Ascending aorta (tissue), 2 donors: ENCODE measurements around the gene COL26A1. TPM values are rescaled to one million over a fixed set of nuclear protein-coding genes. Genes with fewer than 3 reads are reported as not detected.
"Not testable (repeated sequence)": the region's sequence is repeated elsewhere in the genome, so short reads cannot be mapped to it uniquely, and the experiment has no call there.

ENCODE experiments used
- DNase-seq, 2 donors: peaks; one replicate each; pipeline ENCODE4 v3.0.0-alpha.2; 2019; ENCODE audit warnings: low spot score in 2 of 2
- H3K27ac ChIP-seq, 2 donors: fragments of 200-600 bp; sonication (generic); one replicate each; pipeline ENCODE4 v1.5.1; 2016 to 2017; ENCODE audit warnings: mild to moderate bottlenecking in 1 of 2
- H3K27me3 ChIP-seq: fragments of 200-600 bp; sonication (generic); one replicate; pipeline ENCODE4 v1.5.1; 2017
- H3K36me3 ChIP-seq, 2 donors: fragments of 200-600 bp; sonication (generic); one replicate each; pipeline ENCODE4 v1.5.1; 2016
- H3K4me1 ChIP-seq, 2 donors: fragments of 200-600 bp; sonication (generic); one replicate each; pipeline ENCODE4 v1.5.1; 2016 to 2017; ENCODE audit warnings: mild to moderate bottlenecking in 1 of 2
- H3K4me3 ChIP-seq, 2 donors: fragments of 200-600 bp; sonication (generic); one replicate each; pipeline ENCODE4 v1.5.1; 2016 to 2017; ENCODE audit warnings: mild to moderate bottlenecking in 1 of 2
- H3K9me3 ChIP-seq, 2 donors: fragments of 200-600 bp; sonication (generic); one replicate each; pipeline ENCODE4 v1.5.1; 2016
- intact Hi-C: fragments of 100-400 bp; cut with DNase I; formaldehyde crosslinking; loops from one replicate; pipeline ENCODE4 v1.15.1; 2023
- total RNA-seq: library from RNA; depleted of rRNA; stranded (reverse); fragments of >200 nt; gene quantifications from one replicate; pipeline ENCODE4 v1.1.0, GENCODE V29; 2016
- TF ChIP-seq, protein P1 (sequence below), 3 experiments: fragments of 200-600 bp in 2 of 3; fragments of 450-650 bp in 1 of 3; sonication (generic) in 2 of 3; IDR thresholded peaks; one replicate each; pipeline ENCODE4 v1.5.1; 2016 to 2019; ENCODE audit warnings: antibody characterized with exemption in 3 of 3, mild to moderate bottlenecking in 1 of 3, moderate library complexity in 1 of 3

COL26A1 gene
- total RNA-seq, 1 donor from 2014 or later: not detected

DNA sequence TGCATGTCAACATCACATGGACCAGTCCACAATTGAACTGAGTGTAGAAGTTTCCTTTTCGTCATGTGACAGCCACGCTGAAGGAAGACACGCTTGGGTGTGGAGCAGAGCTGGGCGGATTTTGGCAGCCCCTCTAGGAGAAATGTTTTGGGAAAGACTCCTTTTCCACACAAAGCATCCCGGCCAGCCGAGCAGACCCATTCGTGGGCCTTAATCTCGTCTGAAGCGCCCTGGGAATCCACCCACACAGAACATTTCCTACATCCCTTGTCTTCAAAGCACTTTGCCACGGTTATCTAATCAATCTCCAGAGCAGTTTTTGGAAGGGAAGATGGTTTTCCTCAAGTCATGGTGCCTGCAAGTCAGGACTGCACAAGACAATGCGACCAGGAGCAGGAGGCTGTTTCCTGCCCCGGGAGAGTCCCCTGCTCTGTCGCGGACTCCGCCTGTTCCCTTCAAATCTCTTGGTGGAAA lies 32.6 kb upstream of the COL26A1 start:
- TF ChIP-seq, protein P1, sequence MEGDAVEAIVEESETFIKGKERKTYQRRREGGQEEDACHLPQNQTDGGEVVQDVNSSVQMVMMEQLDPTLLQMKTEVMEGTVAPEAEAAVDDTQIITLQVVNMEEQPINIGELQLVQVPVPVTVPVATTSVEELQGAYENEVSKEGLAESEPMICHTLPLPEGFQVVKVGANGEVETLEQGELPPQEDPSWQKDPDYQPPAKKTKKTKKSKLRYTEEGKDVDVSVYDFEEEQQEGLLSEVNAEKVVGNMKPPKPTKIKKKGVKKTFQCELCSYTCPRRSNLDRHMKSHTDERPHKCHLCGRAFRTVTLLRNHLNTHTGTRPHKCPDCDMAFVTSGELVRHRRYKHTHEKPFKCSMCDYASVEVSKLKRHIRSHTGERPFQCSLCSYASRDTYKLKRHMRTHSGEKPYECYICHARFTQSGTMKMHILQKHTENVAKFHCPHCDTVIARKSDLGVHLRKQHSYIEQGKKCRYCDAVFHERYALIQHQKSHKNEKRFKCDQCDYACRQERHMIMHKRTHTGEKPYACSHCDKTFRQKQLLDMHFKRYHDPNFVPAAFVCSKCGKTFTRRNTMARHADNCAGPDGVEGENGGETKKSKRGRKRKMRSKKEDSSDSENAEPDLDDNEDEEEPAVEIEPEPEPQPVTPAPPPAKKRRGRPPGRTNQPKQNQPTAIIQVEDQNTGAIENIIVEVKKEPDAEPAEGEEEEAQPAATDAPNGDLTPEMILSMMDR (IDR thresholded peaks at IDR 0.05): no peak
- Histone ChIP-seq H3K27me3 (no peaks in the 10 kb centered on the region), H3K36me3 (no peaks in the 10 kb centered on the region), H3K4me1 (no peaks in the 10 kb centered on the region), H3K27ac (no peak overlapping the region), H3K9me3 (no peaks in the 10 kb centered on the region), H3K4me3 (no peak overlapping the region)
- no peak for DNase-seq
- intact Hi-C loops: no loop called here

DNA sequence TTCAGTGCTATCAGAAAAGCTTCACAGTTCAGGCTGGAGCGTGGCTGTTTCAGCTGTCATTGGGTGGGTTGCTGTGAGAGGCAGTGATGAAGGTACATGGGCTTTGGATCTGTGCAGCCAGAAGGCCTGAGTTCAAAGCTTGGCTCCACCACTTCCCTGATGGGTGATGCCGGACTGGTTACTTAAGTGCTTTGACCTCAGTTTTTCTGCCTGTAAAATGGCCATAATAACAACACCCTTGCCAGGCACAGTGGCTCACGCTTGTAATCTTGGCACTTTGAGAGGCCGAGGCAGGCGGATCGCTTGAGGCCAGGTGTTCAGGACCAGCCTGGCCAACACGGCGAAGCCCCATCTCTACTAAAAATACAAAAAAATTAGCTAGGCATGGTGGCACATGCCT lies 30.6 kb upstream of the COL26A1 start:
- Histone ChIP-seq H3K36me3 (no peaks in the 10 kb centered on the region), H3K4me3 (no peak overlapping the region), H3K27ac (no peak overlapping the region), H3K27me3 (no peaks in the 10 kb centered on the region), H3K4me1 (no peaks in the 10 kb centered on the region), H3K9me3 (no peaks in the 10 kb centered on the region)
- intact Hi-C loops: no loop called here
- TF ChIP-seq, protein P1 (IDR thresholded peaks at IDR 0.05): no peak
- DNase-seq: no peak

DNA sequence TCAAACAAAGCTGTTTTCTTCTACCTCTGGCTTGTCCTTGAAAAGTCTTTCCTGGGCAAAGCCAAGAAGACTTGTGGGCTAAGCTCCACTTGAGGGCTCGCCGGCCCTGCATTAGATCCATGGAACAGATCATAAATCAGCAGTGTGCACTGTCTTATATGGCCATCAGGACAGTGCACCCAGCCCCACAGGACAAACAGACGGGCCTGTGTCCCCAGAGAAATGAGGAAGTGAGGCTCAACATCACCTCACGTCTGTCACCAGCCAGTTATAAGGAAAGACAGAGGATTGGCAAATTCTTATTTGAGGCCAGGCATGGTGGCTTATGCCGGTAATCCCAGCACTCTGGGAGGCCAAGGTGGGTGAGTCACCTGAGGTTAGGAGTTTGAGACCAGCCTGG lies 28.8 kb upstream of the COL26A1 start:
- TF ChIP-seq, protein P1 (IDR thresholded peaks at IDR 0.05): no peak
- intact Hi-C loops: no loop called here
- Histone ChIP-seq H3K9me3 (no peaks in the 10 kb centered on the region), H3K36me3 (no peaks in the 10 kb centered on the region), H3K27ac (no peak overlapping the region), H3K4me1 (no peaks in the 10 kb centered on the region), H3K27me3 (no peaks in the 10 kb centered on the region), H3K4me3 (no peak overlapping the region)
- DNase-seq: no peak

DNA sequence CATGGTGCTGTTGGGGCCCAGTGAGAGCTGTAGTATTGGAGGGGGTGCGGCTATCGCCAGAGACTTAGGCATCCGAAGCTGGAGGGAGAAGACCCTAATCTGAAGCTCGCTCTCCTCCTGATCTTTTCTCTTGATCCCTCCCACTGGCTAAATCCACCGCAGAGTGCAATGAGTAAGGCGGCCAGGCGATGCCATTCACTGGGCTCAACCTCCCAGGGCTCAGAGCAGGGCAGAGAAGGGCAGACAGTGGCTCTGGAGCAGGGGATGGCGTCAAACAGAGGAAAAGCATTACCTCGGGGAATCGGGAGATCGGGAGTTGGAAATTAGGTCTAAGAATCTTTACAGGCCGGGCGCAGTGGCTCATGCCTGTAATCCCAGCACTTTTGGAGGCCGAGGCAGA lies 22.3 kb upstream of the COL26A1 start:
- H3K4me3 ChIP-seq: no peak overlapping the region
- intact Hi-C loops: no loop called here
- no peaks in the 10 kb centered on the region for H3K9me3 ChIP-seq
- no peaks in the 10 kb centered on the region for H3K36me3 ChIP-seq
- no peak overlapping the region for H3K27ac ChIP-seq
- H3K27me3 ChIP-seq: no peaks in the 10 kb centered on the region
- TF ChIP-seq, protein P1 (IDR thresholded peaks at IDR 0.05): no peak
- no peak for DNase-seq
- no peaks in the 10 kb centered on the region for H3K4me1 ChIP-seq

DNA sequence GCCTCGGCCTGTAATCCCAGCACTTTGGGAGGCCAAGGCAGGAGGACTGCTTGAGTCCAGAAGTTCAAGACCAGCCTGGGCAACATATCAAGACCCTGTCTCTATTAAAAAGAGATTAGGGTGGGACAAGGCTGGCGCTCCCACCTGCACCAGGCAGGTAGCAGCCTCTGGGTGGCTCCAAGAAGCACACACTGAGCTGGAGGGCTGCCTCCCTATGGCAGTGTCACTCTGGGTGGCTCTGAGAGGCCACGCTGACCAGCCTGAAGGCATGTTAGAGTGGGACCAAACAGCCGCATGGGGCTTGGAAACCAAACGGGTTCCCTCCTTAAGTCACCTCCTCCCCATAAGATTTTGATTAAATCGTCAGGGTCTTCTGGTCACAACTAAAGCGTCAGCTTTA lies 19.8 kb upstream of the COL26A1 start:
- DNase-seq: no peak
- Histone ChIP-seq H3K36me3 (no peaks in the 10 kb centered on the region), H3K27me3 (no peaks in the 10 kb centered on the region), H3K4me1 (no peaks in the 10 kb centered on the region), H3K9me3 (no peaks in the 10 kb centered on the region), H3K4me3 (no peak overlapping the region), H3K27ac (no peak overlapping the region)
- intact Hi-C loops: no loop called here
- TF ChIP-seq, protein P1 (IDR thresholded peaks at IDR 0.05): no peak

DNA sequence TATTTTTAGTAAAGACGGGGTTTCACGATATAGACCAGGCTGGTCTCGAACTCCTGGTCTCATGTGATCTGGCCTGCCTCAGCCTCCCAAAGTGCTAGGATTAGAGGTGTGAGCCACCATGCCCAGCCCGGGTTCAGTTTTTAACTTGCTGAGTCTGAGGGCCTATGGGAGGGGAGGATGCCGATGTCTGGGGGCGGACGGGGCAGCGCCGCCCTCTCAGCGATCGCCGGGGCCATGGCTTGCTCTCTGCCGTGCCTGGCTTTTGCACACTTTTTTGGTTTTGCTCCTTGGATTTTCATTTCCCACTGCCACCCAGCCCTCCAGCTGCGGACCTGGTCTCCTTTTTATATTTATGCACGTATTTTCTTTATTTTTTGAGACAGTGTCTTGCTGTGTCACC lies 15.2 kb upstream of the COL26A1 start:
- Histone ChIP-seq H3K36me3 (no peaks in the 10 kb centered on the region), H3K4me3 (no peak overlapping the region), H3K27ac (no peak overlapping the region), H3K27me3 (no peaks in the 10 kb centered on the region), H3K4me1 (no peaks in the 10 kb centered on the region), H3K9me3 (no peaks in the 10 kb centered on the region)
- intact Hi-C loops: no loop called here
- TF ChIP-seq, protein P1 (IDR thresholded peaks at IDR 0.05): no peak
- no peak for DNase-seq

DNA sequence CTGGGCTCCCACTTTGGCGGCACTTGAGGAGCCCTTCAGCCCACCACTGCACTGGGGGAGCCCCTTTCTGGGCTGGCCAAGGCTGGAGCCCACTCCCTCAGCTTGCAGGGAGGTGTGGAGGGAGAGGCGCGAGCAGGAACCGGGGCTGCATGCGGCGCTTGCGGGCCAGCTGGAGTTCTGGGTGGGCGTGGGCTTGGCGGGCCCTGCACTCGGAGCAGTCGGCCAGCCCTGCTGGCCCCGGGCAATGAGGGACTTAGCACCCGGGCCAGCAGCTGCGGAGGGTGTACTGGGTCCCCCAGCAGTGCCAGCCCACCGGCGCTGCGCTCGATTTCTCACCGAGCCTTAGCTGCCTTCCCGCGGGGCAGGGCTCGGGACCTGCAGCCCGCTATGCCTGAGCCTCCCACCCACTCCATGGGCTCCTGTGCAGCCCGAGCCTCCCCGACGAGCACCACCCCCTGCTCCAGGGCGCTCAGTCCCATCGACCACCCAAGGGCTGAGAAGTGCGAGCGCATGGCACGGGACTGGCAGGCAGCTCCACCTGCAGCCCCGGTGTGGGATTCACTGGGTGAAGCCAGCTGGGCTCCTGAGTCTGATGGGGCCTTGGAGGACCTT lies 14.1 kb upstream of the COL26A1 start:
- DNase-seq, H3K27me3 ChIP-seq, H3K4me1 ChIP-seq, H3K36me3 ChIP-seq, intact Hi-C loops, H3K9me3 ChIP-seq, H3K27ac ChIP-seq, H3K4me3 ChIP-seq: not testable (repeated sequence)

DNA sequence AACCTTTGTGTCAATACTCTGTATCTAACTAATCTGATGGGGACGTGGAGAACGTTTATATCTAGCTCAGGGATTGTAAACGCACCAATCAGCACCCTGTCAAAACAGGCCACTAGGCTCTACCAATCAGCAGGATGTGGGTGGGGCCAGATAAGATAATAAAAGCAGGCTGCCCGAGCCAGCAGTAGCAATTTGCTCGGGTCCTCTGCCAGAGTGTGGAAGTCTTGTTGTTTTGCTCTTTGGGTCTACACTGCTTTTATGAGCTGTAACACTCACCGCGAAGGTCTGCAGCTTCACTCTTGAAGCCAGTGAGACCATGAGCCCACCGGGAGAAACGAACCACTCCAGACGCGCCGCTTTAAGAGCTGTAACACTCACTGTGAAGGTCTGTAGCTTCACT lies 13.4 kb upstream of the COL26A1 start:
- intact Hi-C loops, H3K9me3 ChIP-seq, DNase-seq, H3K27ac ChIP-seq, H3K4me3 ChIP-seq, H3K36me3 ChIP-seq, H3K27me3 ChIP-seq, H3K4me1 ChIP-seq: not testable (repeated sequence)
